GM18508 (cell line): ENCODE data around the gene ARHGAP10.
A peak's percentile ranks its signal among the peaks of the same experiment; 100 is the strongest.

Experiments used
- ATAC-seq: cut with Tn5 transposase; IDR thresholded peaks from one replicate; pipeline ENCODE4 v1.9.1; 2021; ENCODE audit warnings: moderate number of reproducible peaks; ENCODE audit not compliant: insufficient read depth, unreplicated experiment

Gene ARHGAP10

GRCh38 chr4:147732518-147733235 is 789 bp downstream of the ARHGAP10 start:
- no peak for ATAC-seq

GRCh38 chr4:147733716-147734344 is 1.9 kb downstream of the ARHGAP10 start:
- no peak for ATAC-seq

DNA sequence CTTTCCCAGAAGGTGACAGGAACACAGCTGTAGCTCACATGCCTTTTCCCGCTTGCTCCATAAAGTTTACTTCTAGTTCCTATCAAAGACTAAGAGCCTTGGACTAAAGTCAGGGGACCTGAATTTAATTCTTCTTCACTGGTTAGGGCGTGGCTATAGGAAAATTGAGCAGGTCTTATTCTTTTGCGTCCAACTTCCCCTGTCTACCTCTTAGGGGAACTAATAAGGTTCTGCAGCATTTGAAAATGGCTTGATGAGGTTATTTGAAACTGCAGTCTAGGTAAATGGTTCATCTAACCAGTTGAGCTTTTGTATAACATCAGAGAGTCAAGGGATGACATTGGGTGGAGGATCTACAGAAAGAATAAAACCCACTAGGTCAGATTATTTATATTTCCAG is 2.6 kb downstream of the ARHGAP10 start:
- ATAC-seq, result no peak

DNA sequence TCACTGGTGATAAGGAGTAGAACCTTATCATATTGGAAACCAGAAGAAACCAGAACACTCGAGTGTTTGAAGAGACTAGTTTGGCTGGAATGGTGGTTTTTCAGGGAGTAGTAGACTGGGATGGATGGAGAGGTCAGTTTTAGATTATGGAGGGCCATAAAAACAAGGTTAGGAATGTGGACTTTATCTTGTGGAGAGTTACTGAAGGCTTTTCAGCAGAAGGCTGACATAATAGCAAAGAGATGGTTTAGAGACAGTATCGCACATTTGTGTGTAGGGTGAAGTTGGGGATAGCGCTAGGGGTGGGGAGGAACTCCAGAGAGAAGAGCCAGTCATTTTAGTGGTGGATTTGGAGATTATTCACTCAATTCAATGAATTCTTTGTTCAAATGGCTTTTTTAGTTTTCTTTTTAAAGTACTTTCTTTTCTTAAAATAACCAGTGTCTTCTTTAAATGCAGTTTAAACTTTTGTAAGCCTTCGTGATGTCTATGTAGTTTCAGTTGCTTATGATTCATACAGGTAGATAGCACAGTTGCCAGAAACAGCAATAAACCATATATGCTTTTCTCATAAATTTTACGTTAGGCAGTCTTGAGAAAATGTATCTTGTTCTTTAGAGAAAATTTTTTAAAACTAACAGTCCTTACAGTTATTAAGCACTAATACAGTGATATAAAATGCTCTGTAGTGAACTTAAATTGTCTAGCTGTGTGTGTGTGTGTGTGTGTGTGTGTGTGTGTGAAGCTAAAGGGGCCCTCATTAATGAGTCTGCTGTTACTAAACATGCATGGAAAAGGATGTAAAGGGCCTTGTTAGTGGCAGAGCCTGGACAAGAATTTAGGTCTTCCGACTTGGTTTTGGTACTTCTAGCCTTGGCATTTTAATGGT is 3.8 kb downstream of the ARHGAP10 start:
- peak; percentile 32 for ATAC-seq

GRCh38 chr4:147736458-147736857 is 4.6 kb downstream of the ARHGAP10 start:
- ATAC-seq, result no peak

- no peak for ATAC-seq
These were observed 5.7 kb downstream of the ARHGAP10 start for GRCh38 chr4:147737623-147738022.

DNA sequence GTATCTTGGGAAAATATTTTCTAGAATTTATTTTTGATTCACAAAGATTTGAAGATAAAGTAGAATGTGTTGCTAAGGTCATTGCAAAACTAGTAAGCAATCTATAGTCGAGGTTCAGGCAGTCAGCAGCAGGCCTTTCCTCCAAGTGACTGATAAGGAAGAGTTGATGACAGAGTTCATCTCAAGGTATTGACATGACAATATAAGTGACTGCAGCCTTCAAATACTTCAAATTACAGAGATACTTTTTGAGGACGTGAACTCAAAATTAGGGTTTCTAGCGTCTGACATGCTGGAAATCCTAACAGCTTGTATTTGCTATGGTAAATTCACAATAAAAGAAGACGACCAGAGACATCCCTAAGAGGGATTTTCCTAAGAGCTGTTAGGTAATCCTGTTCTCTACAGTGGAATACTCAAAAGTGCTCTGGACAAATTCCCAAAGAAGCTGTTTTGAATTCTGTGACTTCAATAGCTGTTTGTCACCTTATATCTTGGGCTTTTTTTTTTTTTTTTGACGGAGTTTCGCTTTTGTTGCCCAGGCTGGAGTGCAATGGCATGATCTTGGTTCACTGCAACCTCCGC is 7.4 kb downstream of the ARHGAP10 start:
- no peak for ATAC-seq

- no peak for ATAC-seq
These were observed 8.3 kb downstream of the ARHGAP10 start for GRCh38 chr4:147740176-147740575.

- ATAC-seq, result no peak
These were observed 9.4 kb downstream of the ARHGAP10 start for GRCh38 chr4:147741190-147741788.

DNA sequence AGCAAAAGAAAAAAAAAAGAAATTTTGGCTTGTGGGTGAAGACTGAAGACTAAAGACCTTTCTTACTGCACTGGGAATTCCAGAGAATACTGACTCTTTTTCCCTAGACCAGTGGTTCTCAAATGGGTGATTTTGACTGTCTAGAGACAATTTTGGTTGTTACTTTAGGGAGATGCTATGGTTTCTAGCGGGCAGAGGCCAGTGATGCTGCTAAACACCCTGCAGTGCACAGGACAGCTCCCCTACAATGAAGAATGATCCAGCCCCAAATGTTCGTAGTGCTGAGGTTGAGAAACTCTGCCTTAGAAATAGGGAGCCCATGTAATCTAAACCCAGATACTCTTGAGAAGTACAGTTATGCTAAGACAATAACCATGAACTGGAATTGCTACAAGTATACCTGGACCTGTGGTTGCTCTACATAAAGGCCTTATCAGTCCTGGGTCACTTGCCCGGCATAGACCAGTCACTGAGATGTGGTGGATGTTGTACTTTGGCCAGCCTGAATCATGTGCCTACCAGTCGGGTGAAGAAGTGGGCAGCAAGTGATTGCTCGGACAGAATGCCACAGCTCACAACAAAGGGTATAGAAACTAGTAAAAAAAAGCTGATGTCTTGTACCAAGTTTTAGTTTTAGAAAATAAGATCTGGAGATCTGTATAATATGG is 16.0 kb downstream of the ARHGAP10 start:
- no peak for ATAC-seq

- peak; percentile 92 for ATAC-seq
These were observed 18.0 kb downstream of the ARHGAP10 start for GRCh38 chr4:147749811-147750321.

DNA sequence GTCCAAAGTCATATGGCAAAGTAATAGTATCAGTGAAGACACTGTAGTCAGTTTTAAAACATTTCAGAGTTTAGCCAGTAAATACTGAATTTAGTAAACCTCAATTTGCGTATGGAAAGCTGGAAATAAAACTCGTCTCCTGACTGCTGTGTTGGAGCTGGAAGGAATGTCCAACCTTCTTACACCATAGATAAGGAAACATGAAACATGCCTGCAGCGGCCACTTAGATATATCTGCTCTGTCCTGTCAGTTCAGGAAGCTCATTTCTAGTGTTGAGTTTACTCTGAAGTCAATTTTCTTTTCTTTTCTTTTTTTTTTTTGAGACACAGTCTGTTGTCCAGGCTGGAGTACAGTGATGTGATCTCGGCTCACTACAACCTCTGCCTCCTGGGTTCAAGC is 21.2 kb downstream of the ARHGAP10 start:
- no peak for ATAC-seq

DNA sequence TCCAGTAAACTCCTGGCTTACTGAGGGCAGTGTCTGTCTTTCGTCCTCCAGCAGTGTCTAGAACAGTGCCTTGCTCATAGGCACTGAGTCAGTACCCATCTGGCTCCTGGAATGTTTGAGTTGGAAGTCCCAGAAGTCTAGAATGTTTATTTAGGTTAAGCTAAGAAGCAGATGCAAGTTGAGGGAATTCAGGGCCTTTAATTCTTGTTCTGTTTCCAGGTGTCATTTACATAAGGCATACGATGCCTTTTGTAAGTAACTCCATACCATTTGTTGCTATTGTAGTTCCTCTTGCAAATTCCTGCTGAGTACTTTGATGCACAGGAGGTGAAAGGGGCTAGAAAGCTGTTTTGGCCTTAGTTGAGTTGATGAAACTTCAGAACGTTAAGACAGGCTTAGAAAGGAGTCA is 22.2 kb downstream of the ARHGAP10 start:
- ATAC-seq, result no peak

DNA sequence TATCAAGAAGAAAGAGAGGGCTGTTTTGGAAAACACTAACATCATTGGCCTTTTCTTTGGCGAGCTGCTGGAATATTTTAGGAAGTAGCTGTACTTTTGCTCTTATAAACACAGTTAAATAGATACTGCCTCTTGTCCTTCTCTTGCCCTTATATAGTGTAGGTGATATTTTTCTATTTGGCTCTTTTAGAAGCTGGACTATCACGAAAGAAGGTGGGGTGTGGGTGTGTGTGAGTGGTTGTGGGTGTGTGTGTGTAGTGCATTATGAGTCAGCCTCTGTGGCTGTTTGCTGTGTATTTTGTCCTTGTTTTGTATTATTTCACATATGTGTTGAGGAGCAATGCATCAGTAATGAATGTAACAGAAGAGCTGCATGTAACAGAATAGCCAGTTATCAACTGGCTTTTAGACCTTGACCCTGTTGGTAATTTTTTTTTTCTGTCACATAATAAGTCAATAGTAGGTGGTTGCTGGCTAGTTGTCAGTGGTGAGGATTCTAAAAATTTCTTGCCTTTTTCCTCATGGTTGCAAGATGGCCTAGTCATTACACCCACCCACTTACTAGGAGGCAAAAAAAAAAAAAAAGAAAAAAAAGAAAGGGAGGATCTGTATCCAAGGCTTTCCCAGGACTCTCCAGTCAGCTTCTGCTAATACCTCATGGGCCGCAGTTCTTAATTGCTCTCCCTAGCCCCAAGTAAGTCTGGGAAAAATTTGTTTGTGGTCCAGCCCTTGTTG is 23.8 kb downstream of the ARHGAP10 start:
- no peak for ATAC-seq

GRCh38 chr4:147756417-147756816 is 24.5 kb downstream of the ARHGAP10 start:
- no peak for ATAC-seq

- no peak for ATAC-seq
These were observed 28.3 kb downstream of the ARHGAP10 start for GRCh38 chr4:147760176-147760575.

DNA sequence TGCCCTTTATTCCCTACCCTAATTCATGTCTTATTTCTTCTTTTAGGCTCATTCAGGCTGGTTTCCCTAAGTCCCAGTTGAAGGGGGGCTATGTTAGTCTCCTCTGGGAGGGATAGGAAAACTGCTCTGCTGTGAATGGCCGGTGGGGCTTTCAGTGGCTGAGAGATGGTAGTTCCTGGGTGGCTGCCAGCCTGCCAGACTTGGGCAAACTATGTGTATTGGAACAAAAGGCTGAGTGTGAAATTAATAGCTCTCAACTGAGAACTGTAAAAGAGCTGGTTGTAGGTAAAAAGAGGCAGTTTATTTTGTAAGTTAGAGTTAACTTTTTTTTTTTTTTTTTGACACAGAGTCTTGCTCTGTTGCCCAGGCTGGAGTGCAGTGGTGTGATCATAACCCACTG is 28.8 kb downstream of the ARHGAP10 start:
- no peak for ATAC-seq

- ATAC-seq, result no peak
These were observed 29.5 kb downstream of the ARHGAP10 start for GRCh38 chr4:147761218-147761883.
